SKM-1 treated with dmso at 0.1 percent for 144 hours (cell line): ENCODE results near the gene TMEM125.

Experiments
- DNase-seq: peaks from one replicate; lab custom pipeline; 2025; ENCODE audit not compliant: unreplicated experiment; lab: John Stamatoyannopoulos, UW

TMEM125 gene

DNA sequence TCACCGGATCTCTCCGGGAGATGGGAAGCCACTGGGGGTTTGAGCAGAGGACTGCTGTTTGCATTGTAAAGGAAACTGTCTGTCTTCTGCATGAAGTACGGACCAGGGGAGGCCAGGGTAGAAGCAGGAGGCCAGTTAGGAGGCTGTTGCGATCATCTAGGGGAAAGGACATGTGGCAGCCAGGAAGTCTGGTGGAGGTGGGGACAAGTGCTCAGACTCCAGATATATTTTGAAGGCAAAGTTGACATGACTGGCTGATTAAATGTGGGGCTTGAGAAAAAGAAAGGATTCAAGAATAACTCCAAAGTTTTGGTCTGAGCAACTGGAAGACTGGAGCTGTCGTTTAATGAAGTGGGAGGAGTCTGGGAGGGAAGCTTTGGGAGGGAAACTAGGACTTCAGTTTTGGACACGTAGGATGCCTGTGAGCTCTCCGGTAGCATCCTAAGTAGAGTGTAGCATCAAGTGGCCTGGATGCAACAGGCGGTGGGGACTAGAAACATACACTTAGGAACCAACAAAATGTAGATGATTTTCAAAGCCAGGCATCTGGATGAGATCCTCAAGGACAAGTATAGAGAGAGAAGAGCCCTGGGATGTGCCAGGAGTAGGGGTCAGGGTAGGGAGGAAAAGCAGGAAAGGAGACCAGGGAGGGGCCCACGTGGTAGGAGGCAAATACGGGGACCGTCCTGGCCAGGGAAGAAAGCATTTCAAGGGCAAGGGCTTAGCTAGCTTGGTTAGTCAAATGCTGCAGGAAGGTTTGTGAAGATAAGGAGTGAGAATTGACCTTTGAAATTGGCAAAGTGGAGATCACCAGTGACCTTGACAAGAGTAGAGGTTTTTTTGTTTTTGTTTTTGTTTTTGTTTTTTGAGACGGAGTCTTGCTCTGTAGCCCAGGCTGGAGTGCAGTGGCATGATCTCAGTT, 19.3 kb downstream of the TMEM125 start:
- DNase-seq, result no peak

DNA sequence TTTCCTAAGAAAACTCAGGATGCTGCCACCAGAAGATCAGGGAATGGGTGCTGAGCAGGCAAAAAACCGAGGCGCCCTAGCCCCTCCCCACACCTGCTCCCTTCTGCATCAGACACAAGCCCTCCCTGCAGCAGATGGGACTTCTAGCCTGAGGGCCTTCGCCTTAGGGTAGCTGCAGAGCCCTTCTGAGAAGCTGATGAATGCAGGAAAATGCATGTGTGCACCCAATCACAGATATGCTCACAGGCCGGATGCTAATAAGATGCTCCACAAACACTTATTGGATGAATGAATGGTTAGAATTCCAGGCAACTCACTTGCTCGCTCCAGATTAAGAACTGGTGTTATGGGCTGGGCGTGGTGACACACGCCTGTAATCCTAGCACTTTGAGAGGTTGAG, 22.4 kb downstream of the TMEM125 start:
- no peak for DNase-seq

DNA sequence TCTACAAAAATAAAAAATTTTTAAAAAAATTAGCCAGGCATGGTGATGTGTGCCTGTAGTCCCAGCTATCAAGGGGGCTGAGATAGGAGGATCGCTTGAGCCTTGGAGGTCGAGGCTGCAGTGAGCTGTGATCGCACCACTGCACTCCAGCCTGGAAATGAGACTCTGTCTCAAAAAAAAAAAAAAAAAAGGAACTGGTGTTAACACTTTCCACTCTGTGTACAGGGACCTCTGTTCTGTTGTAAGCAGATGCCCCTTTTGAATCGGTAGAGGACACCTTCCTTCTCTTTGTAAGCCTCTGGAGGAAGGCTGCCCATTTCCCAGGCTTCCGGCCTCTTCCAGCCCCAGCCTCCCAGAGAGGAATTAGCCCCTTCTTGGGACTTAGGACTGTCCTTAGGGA, 22.9 kb downstream of the TMEM125 start:
- DNase-seq, result no peak

DNA sequence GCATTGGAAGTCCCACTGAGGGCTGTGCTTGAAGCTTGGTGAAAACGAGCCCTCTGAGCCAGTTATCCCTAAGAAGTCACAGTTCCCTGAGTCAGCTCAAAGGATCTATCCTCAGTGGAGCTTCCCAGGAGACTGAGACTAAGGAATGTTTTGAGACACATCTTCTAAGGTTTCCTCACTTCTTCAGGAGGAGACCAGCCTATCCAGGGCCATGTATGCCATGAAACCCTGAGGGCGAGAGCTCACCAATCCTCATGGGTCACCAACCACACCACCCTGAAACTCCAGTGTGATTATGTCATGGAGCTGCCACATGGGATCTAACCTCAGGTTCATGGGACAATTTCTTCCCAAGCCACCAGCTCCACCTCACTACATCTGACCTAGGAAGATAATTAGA, 23.4 kb downstream of the TMEM125 start:
- DNase-seq, result no peak

DNA sequence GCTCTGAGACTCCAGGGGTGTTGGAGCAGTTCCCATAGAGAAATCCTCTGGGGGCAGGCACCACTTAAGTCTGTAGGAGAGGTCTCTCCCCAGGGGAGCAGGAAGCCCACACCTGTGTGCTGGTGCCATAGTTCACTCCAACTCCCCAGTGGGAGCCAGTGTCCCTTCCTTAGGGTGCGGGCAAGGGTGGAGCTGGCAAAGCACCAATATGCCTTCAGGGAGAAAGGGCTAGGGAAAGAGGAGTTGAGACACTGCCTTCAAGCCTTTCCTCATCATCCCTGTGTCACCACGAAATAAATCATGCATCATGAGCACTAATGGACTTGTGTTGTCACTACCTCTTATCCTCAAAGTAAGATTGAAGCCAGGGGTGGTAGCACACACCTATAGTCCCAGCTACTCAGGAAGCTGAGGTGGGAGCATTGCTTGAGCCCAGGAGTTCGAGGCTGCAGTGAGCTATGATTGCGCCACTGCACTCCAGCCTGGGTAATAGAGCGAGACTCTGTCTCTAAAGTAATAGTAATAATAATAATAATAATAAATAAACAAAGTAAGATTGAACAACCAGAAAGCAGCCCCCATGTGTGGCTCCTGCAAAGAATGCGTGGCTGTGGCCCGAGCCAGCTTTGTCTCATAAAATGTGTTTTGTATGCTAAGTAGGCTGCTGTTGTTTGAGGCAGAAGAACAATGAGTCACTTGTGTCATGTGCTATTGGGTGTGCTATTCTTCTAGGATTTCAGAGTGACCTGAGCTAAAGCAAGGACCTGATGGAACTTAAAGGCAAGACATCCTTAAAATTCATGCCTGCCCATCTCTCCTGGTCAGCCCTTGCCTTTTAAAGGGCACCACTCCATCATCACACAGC, 24.3 kb downstream of the TMEM125 start:
- no peak for DNase-seq

DNA sequence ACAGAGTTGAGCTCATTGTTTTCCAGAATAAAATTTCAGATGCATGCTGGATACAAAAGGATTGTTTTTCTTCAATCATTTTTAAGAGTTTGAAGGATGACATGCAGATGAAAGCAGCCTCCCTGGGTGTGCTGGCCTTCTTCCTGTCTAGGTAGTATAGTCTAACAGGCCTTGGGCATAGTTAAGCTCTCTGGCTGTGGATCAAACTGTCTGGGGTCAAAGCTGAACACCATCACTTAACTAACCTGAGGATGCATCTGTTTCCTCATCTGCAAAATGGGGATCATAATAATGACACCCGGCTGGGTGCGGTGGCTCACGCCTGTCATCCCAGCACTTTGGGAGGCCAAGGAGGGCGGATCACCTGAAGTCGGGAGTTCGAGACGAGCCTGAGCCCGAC, 25.0 kb downstream of the TMEM125 start:
- DNase-seq, result no peak

DNA sequence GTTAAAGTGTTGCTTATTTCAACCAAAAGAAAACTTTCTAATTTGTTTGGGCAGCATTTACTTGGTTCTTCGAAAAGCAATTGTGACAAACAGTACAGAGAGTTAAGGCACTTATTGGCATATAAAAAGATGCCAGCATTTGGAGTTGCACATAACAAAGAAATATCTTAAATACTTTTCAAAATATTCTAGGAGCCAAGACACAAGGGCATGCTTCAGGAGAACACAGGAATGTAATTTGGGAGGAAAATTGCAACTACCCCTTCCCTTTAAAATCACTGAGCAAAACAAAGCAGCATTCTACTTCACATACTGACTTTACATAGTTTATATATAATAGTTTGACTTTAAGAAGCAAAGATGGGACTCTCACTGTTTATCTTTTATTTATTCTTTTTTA, 26.4 kb downstream of the TMEM125 start:
- no peak for DNase-seq

DNA sequence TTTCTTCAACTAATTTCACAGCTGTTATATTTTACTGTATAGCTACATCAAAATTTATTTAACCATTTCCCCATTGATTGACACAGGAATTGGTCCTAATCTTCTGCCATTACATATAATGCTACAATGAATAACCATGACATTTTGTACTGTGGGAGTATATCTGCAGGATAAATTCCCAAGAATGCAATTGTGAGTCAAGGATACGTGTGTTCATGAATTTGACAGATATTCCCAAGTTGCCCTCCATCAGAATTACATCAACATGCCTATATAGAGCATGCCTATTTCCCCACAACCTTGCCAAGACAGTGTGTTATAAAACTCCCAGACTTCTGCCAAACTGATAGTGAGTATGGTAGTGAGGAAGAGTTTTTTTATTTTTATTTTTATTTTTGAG, 28.3 kb downstream of the TMEM125 start:
- no peak for DNase-seq

DNA sequence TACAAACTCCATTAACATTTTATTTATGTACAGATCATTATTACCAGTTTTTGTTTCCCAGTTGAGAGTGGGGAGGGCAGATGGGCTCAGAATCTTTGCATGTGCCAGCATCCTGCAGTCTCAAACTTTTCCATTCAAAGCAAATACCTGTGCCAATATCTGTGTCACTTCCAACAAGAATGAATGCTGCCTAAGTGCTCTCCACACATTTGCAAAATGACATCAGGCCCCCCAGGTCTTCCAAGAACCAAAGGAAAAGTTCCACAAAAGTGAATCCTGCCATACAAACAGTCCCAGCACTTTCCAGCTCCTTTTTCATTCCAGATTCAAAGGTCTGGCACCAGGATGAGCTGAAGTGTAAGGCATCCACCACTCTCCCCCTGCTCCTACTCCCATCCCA, 29.3 kb downstream of the TMEM125 start:
- DNase-seq, result no peak

DNA sequence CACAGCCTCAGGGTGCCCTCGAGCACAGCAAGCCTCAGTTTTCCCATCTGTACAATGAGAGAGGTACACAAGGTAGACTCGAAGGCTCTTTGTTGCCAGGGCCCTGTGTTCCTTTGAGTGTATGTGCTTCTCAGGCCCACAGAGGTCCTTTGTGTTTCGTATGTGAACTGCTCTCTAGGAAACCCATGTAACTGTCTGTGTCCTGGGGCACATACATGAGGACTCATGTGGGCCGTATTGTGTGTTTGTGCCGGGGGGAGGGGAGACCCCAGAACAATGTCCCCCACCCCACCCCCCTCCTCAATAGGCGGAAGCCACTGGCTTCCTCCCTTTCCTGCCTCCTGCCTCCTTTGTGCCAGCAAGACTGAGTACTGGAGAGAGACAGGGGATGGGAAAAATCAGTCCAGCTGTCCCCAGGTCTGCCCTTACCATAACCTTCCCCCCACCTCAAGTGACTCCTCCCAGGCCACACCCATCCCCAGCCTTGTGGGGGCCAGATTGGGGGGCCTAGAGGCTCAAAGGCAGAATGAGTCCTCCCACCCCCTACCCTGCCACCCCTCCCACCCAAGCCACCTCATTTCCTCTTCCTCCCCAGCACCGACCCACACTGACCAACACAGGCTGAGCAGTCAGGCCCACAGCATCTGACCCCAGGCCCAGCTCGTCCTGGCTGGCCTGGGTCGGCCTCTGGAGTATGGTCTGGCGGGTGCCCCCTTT, 30.8 kb downstream of the TMEM125 start, which contains the start of gene TIE1:
TSS of gene TIE1 (plus strand) at position 605 of the 717 bp plus-strand sequence. CDS start at position 695, 90 bp downstream.
- DNase-seq, result no peak

DNA sequence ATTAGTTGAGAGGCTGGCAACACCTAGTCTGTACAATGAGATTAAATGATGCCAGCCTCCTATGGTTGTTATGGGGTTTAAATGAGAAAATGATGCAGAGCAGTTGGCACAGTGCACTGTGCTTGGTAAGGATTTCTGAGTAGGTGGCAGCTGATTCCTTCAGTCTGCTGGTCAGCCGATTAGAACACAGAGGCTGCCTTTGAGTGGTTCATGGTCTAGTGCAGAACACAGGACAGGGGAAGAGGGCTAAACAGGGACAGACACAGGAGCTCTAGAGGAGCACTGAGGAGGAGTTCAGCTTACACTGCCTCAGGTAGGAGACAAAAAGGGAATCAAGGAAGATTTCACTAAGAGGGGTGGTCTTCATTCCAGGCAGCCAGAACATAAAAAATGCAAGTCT, 32.4 kb downstream of the TMEM125 start:
- DNase-seq, result no peak

DNA sequence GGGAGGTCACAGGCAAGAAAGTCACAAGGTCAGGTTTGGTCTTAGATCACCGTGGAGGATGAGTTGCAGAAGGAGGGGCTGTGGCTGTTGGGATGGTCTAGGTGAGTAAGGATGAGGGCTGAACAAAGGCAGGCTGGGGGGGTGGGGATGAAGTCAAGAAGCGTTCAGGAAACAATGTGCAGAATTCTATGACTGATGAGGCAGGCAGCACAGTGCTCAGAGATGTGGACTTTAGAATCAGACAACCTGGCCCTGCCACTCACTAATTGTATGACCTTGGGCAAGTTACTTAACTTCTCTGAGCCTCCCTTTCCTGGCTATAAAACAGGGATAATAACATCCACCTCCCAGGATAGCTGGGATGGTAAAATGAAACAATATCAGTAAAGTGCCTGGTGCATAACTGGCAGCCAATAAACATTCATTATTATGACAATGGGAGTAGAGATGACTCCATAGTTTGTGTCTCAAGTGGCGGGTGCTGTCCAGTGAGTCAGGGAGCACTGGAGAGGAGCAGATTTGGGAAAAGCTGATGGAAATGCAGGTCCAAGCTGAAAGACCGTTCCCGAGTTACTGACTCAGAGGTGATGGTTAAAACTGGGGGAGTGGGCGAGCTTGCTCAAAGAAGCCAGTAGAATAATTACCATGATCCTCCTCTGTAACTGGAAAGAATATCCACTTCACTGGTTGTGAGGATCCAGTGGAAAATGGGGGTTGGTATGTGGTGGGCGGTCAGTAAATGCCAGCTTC, 33.1 kb downstream of the TMEM125 start:
- DNase-seq, result no peak

DNA sequence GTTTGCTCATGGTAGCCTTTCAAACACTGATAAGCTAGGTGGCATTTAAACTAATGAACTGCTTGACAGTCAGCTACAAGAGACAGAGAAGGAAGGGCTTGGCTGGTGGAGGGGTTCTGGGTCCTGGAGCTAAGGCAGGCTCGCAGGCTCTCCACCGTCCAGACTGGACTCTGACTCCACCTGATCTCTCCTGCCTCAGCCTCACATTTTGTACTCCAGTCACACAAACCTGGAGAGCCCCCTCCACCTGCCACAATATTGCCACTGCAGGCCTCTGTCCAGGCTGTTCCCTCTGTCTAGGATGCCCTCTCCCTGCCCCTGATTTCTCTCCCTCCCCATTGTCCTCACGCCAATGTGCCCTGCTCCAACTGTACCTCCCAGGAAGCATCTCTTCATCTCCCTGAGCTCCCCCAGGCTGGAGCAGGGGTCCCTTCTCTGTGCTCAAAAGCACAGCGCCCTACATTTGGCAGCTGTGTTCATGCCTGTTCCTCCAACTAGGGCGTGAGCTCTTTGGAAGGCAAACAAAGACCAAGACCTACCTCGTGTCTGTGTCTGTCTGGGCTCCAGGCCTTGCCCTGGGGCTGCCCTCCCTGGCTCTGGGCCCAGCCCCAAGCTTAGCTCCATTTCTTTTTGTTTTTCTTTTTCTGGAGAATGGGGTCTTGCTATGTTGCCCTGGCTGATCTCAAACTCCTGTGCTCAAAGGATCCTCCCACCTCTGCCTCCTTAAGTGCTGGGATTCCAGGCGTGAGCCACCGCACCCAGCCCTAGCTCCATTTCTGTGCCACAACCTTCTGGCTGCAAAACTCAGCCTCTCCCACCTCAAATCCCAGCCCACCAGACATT, 33.9 kb downstream of the TMEM125 start:
- no peak for DNase-seq

DNA sequence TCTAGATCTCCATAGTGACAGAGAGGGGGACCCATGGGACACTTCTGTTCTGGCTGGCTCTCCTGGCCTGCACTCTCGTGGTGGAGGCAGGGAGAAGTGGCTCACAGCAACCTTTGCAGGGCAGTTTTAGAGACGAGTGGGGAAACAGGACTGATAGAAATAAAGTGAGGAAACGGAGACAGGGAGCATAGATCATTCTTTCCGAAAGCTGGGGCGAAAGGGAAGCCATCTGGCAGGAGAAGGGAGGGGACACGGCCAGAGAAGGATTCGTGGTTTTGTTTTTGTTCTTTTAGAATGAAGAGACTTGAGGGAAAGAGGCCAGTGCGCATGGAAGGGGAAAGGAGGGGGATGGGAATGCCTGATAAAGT, 34.5 kb downstream of the TMEM125 start:
- DNase-seq, result no peak

DNA sequence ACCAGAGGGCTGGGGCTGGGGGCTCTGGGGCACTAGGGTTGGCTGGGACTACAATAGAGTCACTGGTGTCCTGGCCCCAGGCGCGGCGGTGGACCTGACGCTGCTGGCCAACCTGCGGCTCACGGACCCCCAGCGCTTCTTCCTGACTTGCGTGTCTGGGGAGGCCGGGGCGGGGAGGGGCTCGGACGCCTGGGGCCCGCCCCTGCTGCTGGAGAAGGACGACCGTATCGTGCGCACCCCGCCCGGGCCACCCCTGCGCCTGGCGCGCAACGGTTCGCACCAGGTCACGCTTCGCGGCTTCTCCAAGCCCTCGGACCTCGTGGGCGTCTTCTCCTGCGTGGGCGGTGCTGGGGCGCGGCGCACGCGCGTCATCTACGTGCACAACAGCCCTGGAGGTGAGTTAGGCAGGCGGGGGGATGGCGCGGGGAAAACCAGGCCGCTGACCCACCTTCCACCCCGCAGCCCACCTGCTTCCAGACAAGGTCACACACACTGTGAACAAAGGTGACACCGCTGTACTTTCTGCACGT, 35.1 kb downstream of the TMEM125 start:
- DNase-seq, result no peak

DNA sequence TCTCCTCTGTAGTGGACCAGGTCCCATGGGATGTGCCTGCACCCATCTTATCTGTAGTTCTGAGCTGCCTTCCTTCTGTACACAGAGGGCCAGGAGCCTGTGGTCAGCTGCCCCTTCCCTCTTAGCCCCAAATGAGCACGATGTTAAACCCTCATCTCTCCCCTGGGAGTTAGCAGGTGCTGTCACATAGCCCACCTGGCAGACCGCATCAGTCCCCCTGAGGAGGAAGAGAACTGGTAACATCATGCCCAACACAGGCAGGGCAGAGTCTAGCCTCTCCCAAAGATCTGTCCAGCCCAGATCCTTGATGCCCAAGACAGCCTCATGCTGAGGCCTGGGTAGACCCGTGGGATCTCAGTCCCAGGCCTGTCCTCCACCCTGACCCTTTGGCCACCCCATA, 35.7 kb downstream of the TMEM125 start:
- no peak for DNase-seq

DNA sequence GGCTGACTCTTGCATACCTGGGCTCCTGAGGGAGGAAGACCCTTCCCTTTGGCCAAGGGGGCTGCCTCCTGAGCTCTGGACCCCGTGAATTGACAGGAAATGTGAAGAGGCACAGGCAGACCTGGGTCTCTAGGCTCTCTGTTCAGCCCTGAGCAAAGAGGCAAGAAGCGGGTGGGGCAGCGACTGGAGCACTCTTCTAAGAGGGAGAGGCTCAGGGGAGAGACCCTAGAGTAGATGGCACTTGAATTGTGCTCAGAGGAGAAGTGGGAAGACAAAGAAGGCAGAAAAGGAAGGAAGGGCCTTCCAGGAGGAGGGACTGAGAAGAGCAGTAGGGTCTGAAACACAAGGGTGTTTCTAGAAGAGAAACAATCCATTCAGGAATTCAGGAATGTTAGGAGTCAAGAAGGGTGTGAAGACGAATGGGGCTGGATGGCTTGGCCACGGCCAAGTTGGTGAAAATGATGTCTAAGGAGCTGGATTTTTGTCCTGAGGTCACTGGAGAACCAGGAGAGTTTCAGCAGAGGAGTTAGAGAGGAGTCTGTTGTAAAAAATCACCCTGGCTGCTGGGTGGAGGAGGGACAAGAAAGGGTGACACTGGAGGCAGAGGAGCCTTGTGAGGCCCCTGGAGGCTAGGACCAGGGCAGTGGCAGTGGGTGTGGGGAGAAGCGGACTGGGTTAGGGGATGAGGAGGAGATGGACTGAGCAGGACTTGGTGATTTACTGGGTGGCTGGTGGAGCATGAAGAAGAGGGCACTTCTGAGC, 36.3 kb downstream of the TMEM125 start:
- DNase-seq, result no peak

DNA sequence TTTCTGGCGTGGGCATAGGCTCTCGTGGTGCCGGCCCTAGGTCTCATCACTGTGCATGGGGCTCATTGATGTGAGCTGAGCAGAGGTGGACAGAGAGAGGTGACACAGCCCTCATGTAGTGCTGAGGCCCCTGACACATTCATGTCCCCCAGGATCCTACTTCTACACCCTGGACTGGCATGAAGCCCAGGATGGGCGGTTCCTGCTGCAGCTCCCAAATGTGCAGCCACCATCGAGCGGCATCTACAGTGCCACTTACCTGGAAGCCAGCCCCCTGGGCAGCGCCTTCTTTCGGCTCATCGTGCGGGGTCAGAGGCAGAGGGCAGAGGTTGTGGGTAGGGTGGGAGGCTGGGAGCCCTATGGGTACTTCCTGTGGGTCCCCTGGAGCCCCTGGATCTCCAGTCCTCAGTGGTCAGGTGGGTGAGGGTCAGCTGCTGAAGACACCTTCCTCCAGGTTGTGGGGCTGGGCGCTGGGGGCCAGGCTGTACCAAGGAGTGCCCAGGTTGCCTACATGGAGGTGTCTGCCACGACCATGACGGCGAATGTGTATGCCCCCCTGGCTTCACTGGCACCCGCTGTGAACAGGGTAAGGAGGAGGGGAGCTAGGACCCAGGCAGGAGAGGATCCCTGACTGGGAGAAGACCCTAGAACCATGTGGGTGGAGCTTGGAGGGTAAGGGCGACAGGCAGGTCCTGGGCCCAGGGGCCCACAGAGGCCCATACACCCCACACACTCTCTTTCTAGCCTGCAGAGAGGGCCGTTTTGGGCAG, 37.1 kb downstream of the TMEM125 start:
- DNase-seq, result no peak
